ENCODE measurements around the gene DHX38.

- TF ChIP-seq ZBTB4 (CRISPR knock-in tag; IDR thresholded peaks at IDR 0.05; ENCODE audit: borderline replicate concordance) (no peak), ZNF18 (CRISPR knock-in tag; IDR thresholded peaks at IDR 0.05; ENCODE audit: insufficient replicate concordance) (no peak), TRIM24 (CRISPR knock-in tag; IDR thresholded peaks at IDR 0.05) (no peak), ATF2 (CRISPR knock-in tag; IDR thresholded peaks at IDR 0.05) (no peak), FOXA1 (IDR thresholded peaks at IDR 0.05) (no peak), FOXA1 (CRISPR knock-in tag; IDR thresholded peaks at IDR 0.05) (no peak), SIN3B (IDR thresholded peaks at IDR 0.05; ENCODE audit: low read length) (no peak), CTCF (CRISPR knock-in tag; IDR thresholded peaks at IDR 0.05) (no peak), RNF2 (conservative IDR thresholded peaks at IDR 0.05; ENCODE audit: low read depth) (no peak), ARID4A (CRISPR knock-in tag; IDR thresholded peaks at IDR 0.05; ENCODE audit: borderline replicate concordance) (no peak), POLR2AphosphoS5 (IDR thresholded peaks at IDR 0.05; ENCODE audit: low read depth, low read length) (no peak), ZNF296 (CRISPR knock-in tag; conservative IDR thresholded peaks at IDR 0.05) (no peak)
Measured at GRCh38 chr16:72060405-72060804, 33.2 kb upstream of the DHX38 start.
